HCT116 (cell line): ENCODE data around the gene C9orf85.

Experiments
- SP1 ChIP-seq: IDR thresholded peaks from 2 replicates; pipeline ENCODE4 v1.6.1; 2012; ENCODE audit warnings: low read depth
- TF ChIP-seq, protein P1 (sequence below), 3 experiments: fragments of 200-600 bp in 1 of 3; sonication (generic) in 1 of 3; IDR thresholded peaks in 2 of 3; conservative IDR thresholded peaks in 1 of 3; 2 replicates each; pipeline ENCODE4 v1.5.1; 2012 to 2017; ENCODE audit warnings: low read depth in 2 of 3, low read length in 2 of 3, antibody characterized with exemption in 1 of 3, borderline replicate concordance in 1 of 3, control low read depth in 1 of 3, mild to moderate bottlenecking in 1 of 3, mixed read lengths in 1 of 3, mixed run types in 1 of 3, moderate library complexity in 1 of 3; ENCODE audit not compliant: insufficient read depth in 1 of 3

DNA sequence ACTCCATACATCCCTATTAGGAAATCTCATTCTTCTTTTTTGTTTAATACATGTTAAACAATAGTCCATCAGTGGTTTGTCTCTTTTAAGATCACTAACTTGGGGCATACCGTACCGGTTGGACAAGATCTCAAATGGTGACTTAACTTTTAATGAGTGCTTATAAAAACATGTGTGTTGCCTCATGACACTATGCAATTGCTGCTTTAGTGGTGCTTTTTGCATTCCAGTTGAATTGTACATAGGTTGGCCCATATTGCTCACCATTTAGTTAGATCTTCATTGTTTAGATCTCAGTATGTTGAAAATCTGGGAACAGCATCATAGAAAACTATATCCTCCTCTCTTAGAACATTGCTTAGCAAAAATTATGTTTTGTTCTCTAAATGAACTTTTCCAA, 17.8 kb downstream of the C9orf85 start:
- no peak for TF ChIP-seq SP1
- TF ChIP-seq, protein P1, sequence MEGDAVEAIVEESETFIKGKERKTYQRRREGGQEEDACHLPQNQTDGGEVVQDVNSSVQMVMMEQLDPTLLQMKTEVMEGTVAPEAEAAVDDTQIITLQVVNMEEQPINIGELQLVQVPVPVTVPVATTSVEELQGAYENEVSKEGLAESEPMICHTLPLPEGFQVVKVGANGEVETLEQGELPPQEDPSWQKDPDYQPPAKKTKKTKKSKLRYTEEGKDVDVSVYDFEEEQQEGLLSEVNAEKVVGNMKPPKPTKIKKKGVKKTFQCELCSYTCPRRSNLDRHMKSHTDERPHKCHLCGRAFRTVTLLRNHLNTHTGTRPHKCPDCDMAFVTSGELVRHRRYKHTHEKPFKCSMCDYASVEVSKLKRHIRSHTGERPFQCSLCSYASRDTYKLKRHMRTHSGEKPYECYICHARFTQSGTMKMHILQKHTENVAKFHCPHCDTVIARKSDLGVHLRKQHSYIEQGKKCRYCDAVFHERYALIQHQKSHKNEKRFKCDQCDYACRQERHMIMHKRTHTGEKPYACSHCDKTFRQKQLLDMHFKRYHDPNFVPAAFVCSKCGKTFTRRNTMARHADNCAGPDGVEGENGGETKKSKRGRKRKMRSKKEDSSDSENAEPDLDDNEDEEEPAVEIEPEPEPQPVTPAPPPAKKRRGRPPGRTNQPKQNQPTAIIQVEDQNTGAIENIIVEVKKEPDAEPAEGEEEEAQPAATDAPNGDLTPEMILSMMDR (IDR thresholded peaks at IDR 0.05 in 2 of 3, conservative IDR thresholded peaks at IDR 0.05 in 1 of 3; ENCODE audit: borderline replicate concordance in 1 of 3, insufficient read depth in 1 of 3, low read depth in 2 of 3, low read length in 2 of 3), result no peak
